ENCODE measurements around the gene TLCD5.

DNA sequence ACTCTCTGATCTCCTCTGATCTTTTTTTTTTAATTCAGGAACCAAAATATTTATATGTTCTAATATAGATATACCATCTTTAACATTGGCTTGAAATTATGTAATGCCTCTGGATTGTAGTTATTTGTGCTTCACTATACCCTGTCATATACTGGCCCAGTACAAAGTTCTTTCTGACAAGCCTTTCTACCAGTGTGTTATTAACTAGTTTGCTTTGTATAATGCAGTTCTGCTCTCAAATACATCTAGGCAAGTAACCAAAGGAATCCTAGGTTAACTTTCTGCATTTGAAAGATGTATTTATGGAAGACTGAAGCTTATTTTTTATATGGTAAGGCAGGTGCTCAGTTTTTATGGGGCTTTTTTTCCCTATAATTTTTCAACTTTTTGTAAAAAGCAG is 47.2 kb downstream of the TLCD5 start:
- TF ChIP-seq, protein P1, sequence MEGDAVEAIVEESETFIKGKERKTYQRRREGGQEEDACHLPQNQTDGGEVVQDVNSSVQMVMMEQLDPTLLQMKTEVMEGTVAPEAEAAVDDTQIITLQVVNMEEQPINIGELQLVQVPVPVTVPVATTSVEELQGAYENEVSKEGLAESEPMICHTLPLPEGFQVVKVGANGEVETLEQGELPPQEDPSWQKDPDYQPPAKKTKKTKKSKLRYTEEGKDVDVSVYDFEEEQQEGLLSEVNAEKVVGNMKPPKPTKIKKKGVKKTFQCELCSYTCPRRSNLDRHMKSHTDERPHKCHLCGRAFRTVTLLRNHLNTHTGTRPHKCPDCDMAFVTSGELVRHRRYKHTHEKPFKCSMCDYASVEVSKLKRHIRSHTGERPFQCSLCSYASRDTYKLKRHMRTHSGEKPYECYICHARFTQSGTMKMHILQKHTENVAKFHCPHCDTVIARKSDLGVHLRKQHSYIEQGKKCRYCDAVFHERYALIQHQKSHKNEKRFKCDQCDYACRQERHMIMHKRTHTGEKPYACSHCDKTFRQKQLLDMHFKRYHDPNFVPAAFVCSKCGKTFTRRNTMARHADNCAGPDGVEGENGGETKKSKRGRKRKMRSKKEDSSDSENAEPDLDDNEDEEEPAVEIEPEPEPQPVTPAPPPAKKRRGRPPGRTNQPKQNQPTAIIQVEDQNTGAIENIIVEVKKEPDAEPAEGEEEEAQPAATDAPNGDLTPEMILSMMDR (conservative IDR thresholded peaks at IDR 0.05; ENCODE audit: low read depth, low read length) = no peak
- no peak for TF ChIP-seq EZH2 (IDR thresholded peaks at IDR 0.05; ENCODE audit: low read length, unreplicated experiment)
